Caco-2 (cell line): ENCODE measurements around the gene MUC5AC. TPM values are rescaled to one million over a fixed set of nuclear protein-coding genes. Genes with fewer than 3 reads are reported as not detected.

Experiments
- BruUV-seq: library from RNA; stranded (reverse); fragments of 400-500 nt; replicated peaks from 2 replicates; lab custom pipeline; 2021; lab: Mats Ljungman, UMichigan
- CTCF ChIA-PET: fragments of 300-600 bp; sonication (Branson Sonifier 250); formaldehyde crosslinking; loops from one replicate; lab custom pipeline; 2022; ENCODE audit warnings: antibody characterized with exemption; lab: Charles Lee
- POLR2A ChIA-PET: fragments of 300-600 bp; sonication (Branson Sonifier 250); formaldehyde crosslinking; loops from one replicate; lab custom pipeline; 2022; ENCODE audit warnings: antibody characterized with exemption; lab: Charles Lee
- DNase-seq, 2 experiments: peaks; one replicate each; pipeline versions ENCODE4 v3.0.0 to v3.0.0-alpha.2; 2020 to 2022
- H3K27me3 ChIP-seq: replicated peaks from 2 replicates; pipeline ENCODE4 v1.6.0; 2011; ENCODE audit warnings: low read length; ENCODE audit not compliant: control insufficient read depth, insufficient read depth
- H3K36me3 ChIP-seq: 2 replicates; pipeline ENCODE4 v1.5.1; 2011; ENCODE audit warnings: low read length; ENCODE audit not compliant: control insufficient read depth, insufficient read depth
- H3K4me1 ChIP-seq: fragments of 250-450 bp; sonication (Bioruptor Pico); 2 replicates; pipeline ENCODE4 v1.5.1; 2020; ENCODE audit warnings: mild to moderate bottlenecking
- H3K4me3 ChIP-seq: 2 replicates; pipeline ENCODE4 v1.5.1; 2011; ENCODE audit warnings: low read depth, mild to moderate bottlenecking, control low read depth, low read length
- H3K9me3 ChIP-seq: fragments of 250-450 bp; sonication (Bioruptor Pico); 2 replicates; pipeline ENCODE4 v1.5.1; 2020; ENCODE audit warnings: mild to moderate bottlenecking, moderate library complexity
- H3K27ac Mint-ChIP-seq: one replicate; pipeline ENCODE4 v1.8.0; 2022; ENCODE audit warnings: mixed read lengths; ENCODE audit not compliant: unreplicated experiment
- H3K27me3 Mint-ChIP-seq: one replicate; pipeline ENCODE4 v1.8.0; 2022; ENCODE audit warnings: mixed read lengths; ENCODE audit not compliant: insufficient read depth, unreplicated experiment
- H3K36me3 Mint-ChIP-seq: one replicate; pipeline ENCODE4 v1.8.0; 2022; ENCODE audit warnings: mild to moderate bottlenecking, mixed read lengths; ENCODE audit not compliant: insufficient read depth, unreplicated experiment
- H3K4me1 Mint-ChIP-seq: one replicate; pipeline ENCODE4 v1.8.0; 2022; ENCODE audit warnings: low read depth, mixed read lengths; ENCODE audit not compliant: unreplicated experiment
- H3K4me3 Mint-ChIP-seq: one replicate; pipeline ENCODE4 v1.8.0; 2022; ENCODE audit warnings: mild to moderate bottlenecking, moderate library complexity, mixed read lengths; ENCODE audit not compliant: unreplicated experiment
- H3K9me3 Mint-ChIP-seq: one replicate; pipeline ENCODE4 v1.8.0; 2022; ENCODE audit warnings: mixed read lengths; ENCODE audit not compliant: unreplicated experiment
- CTCF ChIP-seq, 2 experiments: fragments of 200-600 bp in 1 of 2; IDR thresholded peaks; 1 replicate in 1 of 2; 2 replicates in 1 of 2; pipeline versions ENCODE4 v1.5.1 to v1.8.0; 2011 to 2022; ENCODE audit warnings: antibody characterized with exemption in 1 of 2, control low read depth in 1 of 2, inconsistent platforms in 1 of 2, low read depth in 1 of 2, low read length in 1 of 2, mild to moderate bottlenecking in 1 of 2, moderate library complexity in 1 of 2; ENCODE audit not compliant: insufficient read depth in 1 of 2, severe bottlenecking in 1 of 2, unreplicated experiment in 1 of 2
- intact Hi-C: fragments of 100-400 bp; cut with micrococcal nuclease; formaldehyde crosslinking; loops from one replicate; pipeline ENCODE4 v1.10.0; 2022; ENCODE audit not compliant: unreplicated experiment
- total RNA-seq: library from RNA; stranded (reverse); gene quantifications from 2 replicates; pipeline ENCODE4 v1.2.3, GENCODE V29; 2022

MUC5AC gene
- total RNA-seq, 1 experiment from 2014 or later = 0.25 TPM

- CTCF ChIA-PET = no interaction called here
- no peaks in the 10 kb centered on the region for H3K4me1 Mint-ChIP-seq
- no peak for TF ChIP-seq CTCF (IDR thresholded peaks at IDR 0.05; ENCODE audit: insufficient read depth in 1 of 2, low read depth in 1 of 2, low read length in 1 of 2, severe bottlenecking in 1 of 2, unreplicated experiment in 1 of 2)
- no peak for DNase-seq
- Histone ChIP-seq H3K4me3 (no peak overlapping the region), H3K4me1 (no peaks in the 10 kb centered on the region), H3K9me3 (no peaks in the 10 kb centered on the region), H3K36me3 (no peaks in the 10 kb centered on the region), H3K27me3 (no peaks in the 10 kb centered on the region)
- BruUV-seq = no TSS peak
- H3K36me3 Mint-ChIP-seq = no peaks in the 10 kb centered on the region
- H3K4me3 Mint-ChIP-seq = no peak overlapping the region
- POLR2A ChIA-PET = no interaction called here
- H3K9me3 Mint-ChIP-seq = peaks cover 12% of the 10 kb centered on the region
- H3K27me3 Mint-ChIP-seq = no peaks in the 10 kb centered on the region
- intact Hi-C loops = no loop called here
- no peak overlapping the region for H3K27ac Mint-ChIP-seq
Observed at GRCh38 chr11:1177020-1177770, 19.4 kb downstream of the MUC5AC start.

DNA sequence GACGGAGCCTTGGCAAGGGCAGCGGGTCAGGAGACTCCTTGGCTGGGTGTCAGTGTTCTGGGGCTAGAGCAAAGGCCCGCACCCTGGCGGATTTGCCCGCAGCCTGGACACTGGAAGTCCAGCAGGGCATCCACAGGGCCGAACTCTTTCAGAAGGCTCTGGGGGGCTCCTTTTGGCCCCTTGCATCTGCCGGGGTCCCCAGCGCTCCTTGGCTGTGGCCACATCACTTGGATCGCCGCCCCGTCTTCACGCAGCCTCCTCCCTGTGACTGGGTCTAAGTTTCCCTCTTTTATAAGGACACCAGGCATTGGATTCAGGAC is 20.0 kb downstream of the MUC5AC start:
- Mint-ChIP-seq H3K4me3 (no peak overlapping the region), H3K36me3 (no peaks in the 10 kb centered on the region), H3K4me1 (no peaks in the 10 kb centered on the region), H3K27ac (no peak overlapping the region), H3K9me3 (peaks cover 11% of the 10 kb centered on the region), H3K27me3 (no peaks in the 10 kb centered on the region)
- Histone ChIP-seq H3K27me3 (no peaks in the 10 kb centered on the region), H3K36me3 (no peaks in the 10 kb centered on the region), H3K4me3 (no peak overlapping the region), H3K4me1 (no peaks in the 10 kb centered on the region), H3K9me3 (no peaks in the 10 kb centered on the region)
- BruUV-seq = no TSS peak
- intact Hi-C loops = no loop called here
- no peak for DNase-seq
- ChIA-PET POLR2A (no interaction called here), CTCF (no interaction called here)
- TF ChIP-seq CTCF (IDR thresholded peaks at IDR 0.05; ENCODE audit: insufficient read depth in 1 of 2, low read depth in 1 of 2, low read length in 1 of 2, severe bottlenecking in 1 of 2, unreplicated experiment in 1 of 2) = no peak

DNA sequence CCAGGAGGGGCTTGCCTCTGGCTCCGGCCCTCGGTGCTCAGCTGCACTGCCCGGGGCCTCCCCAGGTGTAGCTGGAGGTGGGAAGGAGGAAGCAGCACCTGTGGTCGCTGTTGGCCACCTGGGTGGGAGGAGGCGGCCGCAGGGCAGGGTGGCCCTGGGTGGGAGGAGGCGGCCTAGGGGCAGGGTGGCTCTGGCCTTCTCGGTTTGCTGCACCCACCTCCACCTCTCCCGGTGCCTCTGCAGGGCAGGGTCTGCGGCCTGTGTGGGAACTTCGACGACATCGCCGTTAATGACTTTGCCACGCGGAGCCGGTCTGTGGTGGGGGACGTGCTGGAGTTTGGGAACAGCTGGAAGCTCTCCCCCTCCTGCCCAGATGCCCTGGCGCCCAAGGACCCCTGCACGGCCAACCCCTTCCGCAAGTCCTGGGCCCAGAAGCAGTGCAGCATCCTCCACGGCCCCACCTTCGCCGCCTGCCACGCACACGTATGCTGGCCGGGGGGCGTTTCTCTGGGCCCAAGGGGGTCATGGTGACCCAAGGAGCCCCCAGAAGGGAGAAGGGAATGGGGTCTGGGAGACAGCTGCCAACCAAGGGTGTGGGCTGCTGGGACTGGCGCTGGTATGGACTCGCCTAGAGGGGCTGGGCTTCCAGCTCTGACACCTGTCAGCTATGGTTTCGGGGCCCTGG is 20.6 kb downstream of the MUC5AC start:
- H3K4me3 Mint-ChIP-seq = no peak overlapping the region
- CTCF ChIA-PET = no interaction called here
- peaks cover 11% of the 10 kb centered on the region for H3K9me3 Mint-ChIP-seq
- Histone ChIP-seq H3K9me3 (no peaks in the 10 kb centered on the region), H3K4me1 (no peaks in the 10 kb centered on the region), H3K27me3 (no peaks in the 10 kb centered on the region), H3K36me3 (no peaks in the 10 kb centered on the region), H3K4me3 (no peak overlapping the region)
- no peaks in the 10 kb centered on the region for H3K36me3 Mint-ChIP-seq
- POLR2A ChIA-PET = no interaction called here
- DNase-seq = no peak
- no peak overlapping the region for H3K27ac Mint-ChIP-seq
- TF ChIP-seq CTCF (IDR thresholded peaks at IDR 0.05; ENCODE audit: insufficient read depth in 1 of 2, low read depth in 1 of 2, low read length in 1 of 2, severe bottlenecking in 1 of 2, unreplicated experiment in 1 of 2) = no peak
- no peaks in the 10 kb centered on the region for H3K27me3 Mint-ChIP-seq
- no TSS peak for BruUV-seq
- H3K4me1 Mint-ChIP-seq = no peaks in the 10 kb centered on the region
- intact Hi-C loops = no loop called here
